OCI-LY7 (cell line): ENCODE measurements around the gene FGR. TPM values are rescaled to one million over a fixed set of nuclear protein-coding genes. Genes with fewer than 3 reads are reported as not detected.
A peak's percentile ranks its signal among the peaks of the same experiment; 100 is the strongest.

ENCODE experiments used
- BruUV-seq: library from RNA; stranded (reverse); fragments of 400-500 nt; replicated peaks from 2 replicates; lab custom pipeline; 2021; lab: Mats Ljungman, UMichigan
- CTCF ChIA-PET: fragments of 300-600 bp; sonication (Branson Sonifier 250); formaldehyde crosslinking; loops from one replicate; lab custom pipeline; 2022; ENCODE audit warnings: antibody characterized with exemption; ENCODE audit not compliant: unreplicated experiment; lab: Charles Lee
- POLR2A ChIA-PET: fragments of 300-600 bp; sonication (Branson Sonifier 250); formaldehyde crosslinking; loops from one replicate; lab custom pipeline; 2022; ENCODE audit warnings: antibody characterized with exemption; lab: Charles Lee
- DNase-seq: peaks from one replicate; pipeline ENCODE4 v3.0.0-alpha.2; 2015; ENCODE audit warnings: low spot score
- H2AFZ ChIP-seq: fragments of 200-600 bp; sonication (generic), shearing (Covaris generic); 2 replicates; pipeline ENCODE4 v1.6.1; 2014; ENCODE audit warnings: mild to moderate bottlenecking, antibody characterized with exemption, low read length, moderate library complexity
- H3K27ac ChIP-seq: fragments of 200-600 bp; sonication (generic); 2 replicates; pipeline ENCODE4 v1.5.1; 2014; ENCODE audit warnings: mixed run types, low read depth, mild to moderate bottlenecking, moderate library complexity, low read length, inconsistent platforms; ENCODE audit not compliant: poor library complexity, severe bottlenecking
- H3K36me3 ChIP-seq: fragments of 200-600 bp; sonication (generic); 2 replicates; pipeline ENCODE4 v1.6.1; 2014; ENCODE audit warnings: mild to moderate bottlenecking, antibody characterized with exemption, low read length, moderate library complexity, mixed read lengths; ENCODE audit not compliant: insufficient read depth
- H3K4me1 ChIP-seq: fragments of 200-600 bp; sonication (generic); 2 replicates; pipeline ENCODE4 v1.5.1; 2014; ENCODE audit warnings: mild to moderate bottlenecking, low read length; ENCODE audit not compliant: insufficient read depth, poor library complexity, severe bottlenecking
- H3K4me2 ChIP-seq: fragments of 200-600 bp; sonication (generic); 2 replicates; pipeline ENCODE4 v1.6.1; 2014; ENCODE audit warnings: mild to moderate bottlenecking, low read length
- H3K4me3 ChIP-seq: fragments of 200-600 bp; sonication (generic); 2 replicates; pipeline ENCODE4 v1.5.1; 2014; ENCODE audit warnings: mild to moderate bottlenecking, low read depth, low read length; ENCODE audit not compliant: poor library complexity, severe bottlenecking
- H3K79me2 ChIP-seq: fragments of 200-600 bp; sonication (generic); 2 replicates; pipeline ENCODE4 v1.6.1; 2016; ENCODE audit warnings: low read depth, mild to moderate bottlenecking, low read length, moderate library complexity, mixed read lengths; ENCODE audit not compliant: insufficient read depth
- H3K9me2 ChIP-seq: fragments of 200-600 bp; sonication (generic); 2 replicates; pipeline ENCODE4 v1.6.1; 2016; ENCODE audit warnings: mild to moderate bottlenecking, low read length, mixed read lengths; ENCODE audit not compliant: insufficient read depth
- H3K9me3 ChIP-seq: fragments of 200-600 bp; sonication (generic); 2 replicates; pipeline ENCODE4 v1.6.1; 2014; ENCODE audit warnings: mild to moderate bottlenecking, mixed run types, low read length, mixed read lengths
- H4K20me1 ChIP-seq: fragments of 200-600 bp; sonication (generic); 2 replicates; pipeline ENCODE4 v1.6.1; 2014; ENCODE audit warnings: mild to moderate bottlenecking, antibody characterized with exemption, low read length, moderate library complexity, mixed read lengths; ENCODE audit not compliant: insufficient read depth
- CTCF ChIP-seq: fragments of 200-600 bp; sonication (generic); conservative IDR thresholded peaks from 2 replicates; pipeline ENCODE4 v1.5.1; 2014; ENCODE audit warnings: mild to moderate bottlenecking, antibody characterized with exemption, low read length, moderate library complexity, mixed read lengths
- EZH2phosphoT487 ChIP-seq: fragments of 200-600 bp; sonication (generic); IDR thresholded peaks from 2 replicates; pipeline ENCODE4 v1.6.1; 2018; ENCODE audit warnings: low read depth, borderline replicate concordance, mild to moderate bottlenecking, mixed run types, antibody characterized with exemption, low read length, moderate library complexity, mixed read lengths
- intact Hi-C: fragments of 100-400 bp; cut with micrococcal nuclease; formaldehyde crosslinking; loops from one replicate; pipeline ENCODE4 v1.10.0; 2022; ENCODE audit not compliant: unreplicated experiment
- total RNA-seq, 2 experiments: library from RNA; depleted of rRNA in 1 of 2; stranded (reverse); fragments of >200 nt in 1 of 2; shearing (Covaris generic) in 1 of 2; gene quantifications; 2 replicates each; pipeline ENCODE4 v1.2.3, GENCODE V29; 2014 to 2022

FGR gene
- total RNA-seq, 2 experiments from 2014 or later = 1.2 to 2.2 TPM

- Histone ChIP-seq H3K36me3 (no peaks in the 10 kb centered on the region), H3K4me1 (peaks cover 13% of the 10 kb centered on the region), H3K9me2 (no peaks in the 10 kb centered on the region), H3K79me2 (no peaks in the 10 kb centered on the region), H3K4me2 (no peak overlapping the region), H3K4me3 (no peak overlapping the region), H4K20me1 (no peaks in the 10 kb centered on the region; the same call in 1 of the 2 replicates), H3K27ac (no peak overlapping the region), H2AFZ (no peak overlapping the region), H3K9me3 (no peaks in the 10 kb centered on the region)
- no peak for DNase-seq
- intact Hi-C loops = no loop called here
- BruUV-seq = no TSS peak
- CTCF ChIA-PET = no interaction called here
- POLR2A ChIA-PET = no interaction called here
- no peak for TF ChIP-seq EZH2phosphoT487
- no peak for TF ChIP-seq CTCF
These were observed 58.2 kb downstream of the FGR start for GRCh38 chr1:27576806-27577227.

GRCh38 chr1:27575840-27576331, 59.1 kb downstream of the FGR start:
- DNase-seq = no peak
- Histone ChIP-seq H4K20me1 (no peaks in the 10 kb centered on the region; the same call in 1 of the 2 replicates), H2AFZ (no peak overlapping the region), H3K4me3 (no peak overlapping the region), H3K9me3 (no peaks in the 10 kb centered on the region), H3K4me1 (peaks cover 17% of the 10 kb centered on the region), H3K27ac (no peak overlapping the region), H3K9me2 (no peaks in the 10 kb centered on the region), H3K4me2 (peak overlapping the region; percentile 30; the same call in 1 of the 2 replicates), H3K79me2 (no peaks in the 10 kb centered on the region), H3K36me3 (no peaks in the 10 kb centered on the region)
- BruUV-seq = no TSS peak
- ChIA-PET POLR2A (no interaction called here), CTCF (no interaction called here)
- intact Hi-C loops = no loop called here
- no peak for TF ChIP-seq CTCF
- no peak for TF ChIP-seq EZH2phosphoT487
